WTC11 (cell line): Measurements from ENCODE around the gene LRIG1.

ENCODE experiments used
- ATF3 ChIP-seq: sonication (generic); formaldehyde crosslinking; conservative IDR thresholded peaks from 2 replicates; pipeline ENCODE4 v1.8.1; 2022; ENCODE audit warnings: mild to moderate bottlenecking, missing genetic modification reagents
- CREM ChIP-seq: sonication (generic); formaldehyde crosslinking; IDR thresholded peaks from 2 replicates; pipeline ENCODE4 v1.8.1; 2022; ENCODE audit warnings: mild to moderate bottlenecking, missing genetic modification reagents, moderate library complexity
- CTCF ChIP-seq: fragments of 200-600 bp; IDR thresholded peaks from 2 replicates; pipeline ENCODE4 v1.8.0; 2022; ENCODE audit warnings: antibody characterized with exemption
- FOXP1 ChIP-seq: sonication (generic); formaldehyde crosslinking; IDR thresholded peaks from 2 replicates; pipeline ENCODE4 v1.8.0; 2022; ENCODE audit warnings: missing genetic modification reagents, mild to moderate bottlenecking, moderate library complexity, borderline replicate concordance
- HMGA2 ChIP-seq: fragments of 250-450 bp; sonication (Bioruptor Pico); IDR thresholded peaks from 2 replicates; pipeline ENCODE4 v1.4.0; 2021; ENCODE audit warnings: mild to moderate bottlenecking, moderate library complexity
- IRF1 ChIP-seq: sonication (generic); formaldehyde crosslinking; IDR thresholded peaks from 2 replicates; pipeline ENCODE4 v1.8.0; 2023; ENCODE audit warnings: missing genetic modification reagents
- MAX ChIP-seq: sonication (generic); formaldehyde crosslinking; IDR thresholded peaks from 2 replicates; pipeline ENCODE4 v1.8.0; 2022; ENCODE audit warnings: mild to moderate bottlenecking, missing genetic modification reagents
- NFYB ChIP-seq: sonication (generic); formaldehyde crosslinking; conservative IDR thresholded peaks from 2 replicates; pipeline ENCODE4 v1.8.0; 2022; ENCODE audit warnings: low read depth, missing genetic modification reagents
- NR2C2 ChIP-seq: sonication (generic); formaldehyde crosslinking; IDR thresholded peaks from 2 replicates; pipeline ENCODE4 v1.8.0; 2022; ENCODE audit warnings: mild to moderate bottlenecking, missing genetic modification reagents
- NR3C1 ChIP-seq: sonication (generic); formaldehyde crosslinking; conservative IDR thresholded peaks from 2 replicates; pipeline ENCODE4 v1.8.1; 2023; ENCODE audit warnings: low read depth, mild to moderate bottlenecking, missing genetic modification reagents
- STAT6 ChIP-seq: sonication (generic); formaldehyde crosslinking; conservative IDR thresholded peaks from 2 replicates; pipeline ENCODE4 v1.8.1; 2023; ENCODE audit warnings: mild to moderate bottlenecking, low read depth, missing genetic modification reagents, moderate library complexity
- ZBTB21 ChIP-seq: sonication (generic); formaldehyde crosslinking; IDR thresholded peaks from 2 replicates; pipeline ENCODE4 v1.8.1; 2023; ENCODE audit warnings: mild to moderate bottlenecking, missing genetic modification reagents, borderline replicate concordance
- ZBTB43 ChIP-seq: sonication (generic); formaldehyde crosslinking; IDR thresholded peaks from 2 replicates; pipeline ENCODE4 v1.8.1; 2023; ENCODE audit warnings: mild to moderate bottlenecking, missing genetic modification reagents
- ZNF121 ChIP-seq: sonication (generic); formaldehyde crosslinking; IDR thresholded peaks from 2 replicates; pipeline ENCODE4 v1.8.0; 2023; ENCODE audit warnings: missing genetic modification reagents

GRCh38 chr3:66451766-66452165, 49.1 kb downstream of the LRIG1 start:
- TF ChIP-seq CTCF, result no peak
- no peak for TF ChIP-seq ZNF121
- no peak for TF ChIP-seq CREM (CRISPR knock-in tag)
- no peak for TF ChIP-seq IRF1 (CRISPR knock-in tag)
- TF ChIP-seq HMGA2 (CRISPR knock-in tag), result no peak
- TF ChIP-seq ZBTB43 (CRISPR knock-in tag), result no peak
- no peak for TF ChIP-seq ATF3
- TF ChIP-seq MAX, result no peak
- TF ChIP-seq NFYB (CRISPR knock-in tag), result no peak
- TF ChIP-seq FOXP1, result no peak
- TF ChIP-seq STAT6 (CRISPR knock-in tag), result no peak
- TF ChIP-seq ZBTB21, result no peak
- TF ChIP-seq NR3C1 (CRISPR knock-in tag), result no peak
- no peak for TF ChIP-seq NR2C2 (CRISPR knock-in tag)
